Endothelial cell of umbilical vein (primary cell): ENCODE data around the gene PSIP1. TPM values are rescaled to one million over a fixed set of nuclear protein-coding genes. Genes with fewer than 3 reads are reported as not detected.
"Not testable (repeated sequence)": the region's sequence is repeated elsewhere in the genome, so short reads cannot be mapped to it uniquely, and the experiment has no call there.

Experiments
- BruUV-seq: library from RNA; stranded (reverse); fragments of 400-500 nt; replicated peaks from 2 replicates; lab custom pipeline; 2021; lab: Mats Ljungman, UMichigan
- CTCF ChIA-PET: fragments of 300-600, 350-600 bp; sonication (Branson Sonifier 250); formaldehyde crosslinking; loops from one replicate; lab custom pipeline; 2021; ENCODE audit warnings: antibody characterized with exemption, inconsistent platforms; lab: Charles Lee
- POLR2A ChIA-PET: fragments of 300-600, 350-600 bp; sonication (Branson Sonifier 250); formaldehyde crosslinking; loops from one replicate; lab custom pipeline; 2021; ENCODE audit warnings: antibody characterized with exemption, inconsistent platforms; lab: Charles Lee
- DNase-seq: peaks from one replicate; pipeline ENCODE4 v3.0.0-alpha.2; 2011; ENCODE audit warnings: low read depth, low spot score
- FAIRE-seq: peaks from 2 replicates; lab custom pipeline; 2011; peaks lifted over from hg19 to GRCh38; lab: Jason Lieb, UNC
- H2AFZ ChIP-seq: 2 replicates; pipeline ENCODE4 v1.6.0; 2012; ENCODE audit warnings: low read depth, low read length, control low read depth, inconsistent platforms
- H3K27ac ChIP-seq: 2 replicates; pipeline ENCODE4 v1.5.1; 2011; ENCODE audit warnings: low read depth, mild to moderate bottlenecking, control low read depth, low read length, moderate library complexity; ENCODE audit not compliant: insufficient read depth
- H3K27me3 ChIP-seq, 2 experiments: 2 replicates each; pipeline versions ENCODE4 v1.6.0 to v1.6.1; 2011; ENCODE audit warnings: low read length in 2 of 2, mixed read lengths in 1 of 2; ENCODE audit not compliant: control insufficient read depth in 2 of 2, insufficient read depth in 2 of 2
- H3K36me3 ChIP-seq, 2 experiments: 2 replicates in 1 of 2; 3 replicates in 1 of 2; pipeline ENCODE4 v1.5.1; 2011; ENCODE audit warnings: low read length in 2 of 2, mild to moderate bottlenecking in 1 of 2, moderate library complexity in 1 of 2; ENCODE audit not compliant: control insufficient read depth in 2 of 2, insufficient read depth in 2 of 2; ENCODE audit errors: extremely low read depth in 1 of 2
- H3K4me1 ChIP-seq: 3 replicates; pipeline ENCODE4 v1.5.1; 2011; ENCODE audit warnings: mild to moderate bottlenecking, low read length; ENCODE audit not compliant: control insufficient read depth, insufficient read depth; ENCODE audit errors: extremely low read depth
- H3K4me2 ChIP-seq: 2 replicates; pipeline ENCODE4 v1.6.1; 2011; ENCODE audit warnings: low read length, control low read depth, mixed read lengths; ENCODE audit not compliant: insufficient read depth
- H3K4me3 ChIP-seq, 3 experiments: fragments of 200-600 bp in 1 of 3; sonication (generic), shearing (Covaris generic) in 1 of 3; replicated peaks in 1 of 3; 2 replicates each; pipeline ENCODE4 v1.5.1; 2011 to 2016; ENCODE audit warnings: control low read depth in 3 of 3, low read length in 3 of 3, mild to moderate bottlenecking in 2 of 3, inconsistent platforms in 1 of 3, low read depth in 1 of 3, moderate library complexity in 1 of 3; ENCODE audit not compliant: insufficient read depth in 1 of 3
- H3K79me2 ChIP-seq: 2 replicates; pipeline ENCODE4 v1.6.0; 2012; ENCODE audit warnings: low read length, inconsistent platforms; ENCODE audit not compliant: control insufficient read depth, insufficient read depth
- H3K9ac ChIP-seq: replicated peaks from 2 replicates; pipeline ENCODE3; 2011; ENCODE audit warnings: low read length, control low read depth; ENCODE audit not compliant: insufficient read depth; ENCODE audit errors: extremely low read depth
- H3K9me1 ChIP-seq: replicated peaks from 3 replicates; pipeline ENCODE4 v1.6.0; 2011; ENCODE audit warnings: mild to moderate bottlenecking, low read length; ENCODE audit not compliant: control insufficient read depth, insufficient read depth; ENCODE audit errors: extremely low read depth
- H3K9me3 ChIP-seq: replicated peaks from 2 replicates; pipeline ENCODE4 v1.5.1; 2012; ENCODE audit warnings: low read length, inconsistent platforms; ENCODE audit not compliant: control insufficient read depth, insufficient read depth
- H4K20me1 ChIP-seq: replicated peaks from 2 replicates; pipeline ENCODE3; 2011; ENCODE audit warnings: mild to moderate bottlenecking, low read length; ENCODE audit not compliant: control insufficient read depth, insufficient read depth; ENCODE audit errors: extremely low read depth
- EZH2 ChIP-seq: IDR thresholded peaks from 2 replicates; pipeline ENCODE4 v1.6.1; 2012; ENCODE audit warnings: borderline replicate concordance, low read depth, mild to moderate bottlenecking, moderate library complexity, low read length, inconsistent platforms; ENCODE audit not compliant: severe bottlenecking
- FOS ChIP-seq: IDR thresholded peaks from 2 replicates; pipeline ENCODE4 v1.6.1; 2011; ENCODE audit warnings: mild to moderate bottlenecking, low read length, moderate library complexity, borderline replicate concordance; ENCODE audit not compliant: insufficient read depth
- GATA2 ChIP-seq: IDR thresholded peaks from 2 replicates; pipeline ENCODE4 v1.7.0; 2011; ENCODE audit warnings: low read depth, mild to moderate bottlenecking, moderate library complexity, mixed read lengths, low read length; ENCODE audit not compliant: insufficient read length, insufficient read depth
- JUN ChIP-seq: IDR thresholded peaks from 2 replicates; pipeline ENCODE4 v1.6.1; 2011; ENCODE audit warnings: borderline replicate concordance, low read depth; ENCODE audit not compliant: insufficient read length, insufficient read depth
- MYC ChIP-seq: IDR thresholded peaks from one replicate; pipeline ENCODE4 v1.6.1; 2011; ENCODE audit warnings: mild to moderate bottlenecking, low read depth, low read length
- POLR2A ChIP-seq: IDR thresholded peaks from 2 replicates; pipeline ENCODE4 v1.6.1; 2012; ENCODE audit warnings: low read depth, mild to moderate bottlenecking, control low read depth, low read length
- POLR2AphosphoS5 ChIP-seq: IDR thresholded peaks from 2 replicates; pipeline ENCODE4 v1.6.1; 2012; ENCODE audit warnings: low read depth, mild to moderate bottlenecking, control low read depth, low read length, moderate library complexity; ENCODE audit not compliant: insufficient read depth
- dilution Hi-C: fragments of 300-500 bp; cut with MboI; formaldehyde crosslinking; loops from one replicate; pipeline ENCODE4 v1.15.0; 2019; ENCODE audit warnings: low sequenced_read_pairs; ENCODE audit not compliant: extremely low pct_ligation_motif_present
- intact Hi-C: fragments of 100-400 bp; cut with micrococcal nuclease; formaldehyde crosslinking; loops from one replicate; pipeline ENCODE4 v1.10.0; 2022
- polyA plus RNA-seq, 4 experiments: library from polyadenylated mRNA; depleted of rRNA in 3 of 4; stranded (reverse) in 3 of 4; unstranded in 1 of 4; fragments of >200 nt; gene quantifications; 2 replicates each; pipeline versions ENCODE4 v1.2.1 to v1.2.3, GENCODE V29; 2011 to 2012; ENCODE audit warnings: missing spikeins in 1 of 4
- total RNA-seq: library from RNA; stranded (reverse); gene quantifications from 2 replicates; pipeline ENCODE4 v1.2.3, GENCODE V29; 2021
- TF ChIP-seq, protein P1 (sequence below): IDR thresholded peaks from 2 replicates; pipeline ENCODE4 v1.6.1; 2011; ENCODE audit not compliant: insufficient read depth, insufficient read length

The PSIP1 gene
- total and polyA plus RNA-seq, 2 donors (not counting 3 experiments of a cell fraction or from before 2014, with no cell fraction given): 12.9 to 76.7 TPM

GRCh38 chr9:15427702-15428101 lies 83.1 kb downstream of the PSIP1 start:
- H3K4me2 ChIP-seq, intact Hi-C loops, BruUV-seq, H3K27me3 ChIP-seq, dilution Hi-C loops, H3K9ac ChIP-seq, CTCF ChIA-PET, DNase-seq, H3K4me3 ChIP-seq, H3K9me3 ChIP-seq, H3K4me1 ChIP-seq, FAIRE-seq, H3K36me3 ChIP-seq, H4K20me1 ChIP-seq, H2AFZ ChIP-seq, H3K27ac ChIP-seq, H3K9me1 ChIP-seq: not testable (repeated sequence)
- H3K79me2 ChIP-seq: peaks cover 93% of the 10 kb centered on the region
- POLR2A ChIA-PET: interaction anchor here (0.7 kb wide), 1 partner anchor 22 kb away, joined by 5 read pairs; no protein-coding TSS in a partner anchor

- ChIA-PET CTCF (no interaction called here), POLR2A (no interaction called here)
- H3K36me3 ChIP-seq: peaks cover 3 to 7% of the 10 kb centered on the region in 2 experiments
- FAIRE-seq: no peak
- H2AFZ ChIP-seq: no peak overlapping the region
- no peak overlapping the region for H3K4me2 ChIP-seq
- dilution Hi-C loops: no loop called here
- H3K27me3 ChIP-seq: no peaks in the 10 kb centered on the region
- H4K20me1 ChIP-seq: peaks cover 7% of the 10 kb centered on the region
- no peaks in the 10 kb centered on the region for H3K9me3 ChIP-seq
- H3K79me2 ChIP-seq: peaks cover 78% of the 10 kb centered on the region
- no peaks in the 10 kb centered on the region for H3K9me1 ChIP-seq
- H3K4me1 ChIP-seq: peaks cover 11% of the 10 kb centered on the region
- no peak overlapping the region for H3K27ac ChIP-seq
- intact Hi-C loops: no loop called here
- TF ChIP-seq, protein P1, sequence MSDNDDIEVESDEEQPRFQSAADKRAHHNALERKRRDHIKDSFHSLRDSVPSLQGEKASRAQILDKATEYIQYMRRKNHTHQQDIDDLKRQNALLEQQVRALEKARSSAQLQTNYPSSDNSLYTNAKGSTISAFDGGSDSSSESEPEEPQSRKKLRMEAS: no peak
- TF ChIP-seq MYC: no peak
- no peak for TF ChIP-seq EZH2
- TF ChIP-seq GATA2: no peak
- TF ChIP-seq POLR2AphosphoS5: no peak
- TF ChIP-seq POLR2A: no peak
- TF ChIP-seq JUN: no peak
- TF ChIP-seq FOS: no peak
- no peak overlapping the region for H3K9ac ChIP-seq
- BruUV-seq: no TSS peak
- DNase-seq: no peak
- no peak overlapping the region for H3K4me3 ChIP-seq
Measured at GRCh38 chr9:15426019-15426418, 84.8 kb downstream of the PSIP1 start.
